PC-9 (cell line): ENCODE results near the gene DTNBP1. TPM values are rescaled to one million over a fixed set of nuclear protein-coding genes. Genes with fewer than 3 reads are reported as not detected.

Source experiments
- BruUV-seq: library from RNA; stranded (reverse); fragments of 400-500 nt; replicated peaks from 2 replicates; lab custom pipeline; 2021; lab: Mats Ljungman, UMichigan
- CTCF ChIA-PET: fragments of 300-600 bp; sonication (Branson Sonifier 250); formaldehyde crosslinking; loops from one replicate; lab custom pipeline; 2022; ENCODE audit warnings: antibody characterized with exemption; lab: Charles Lee
- POLR2A ChIA-PET: fragments of 300-600 bp; sonication (Branson Sonifier 250); formaldehyde crosslinking; loops from one replicate; lab custom pipeline; 2022; ENCODE audit warnings: antibody characterized with exemption; ENCODE audit not compliant: unreplicated experiment; lab: Charles Lee
- DNase-seq, 2 experiments: peaks; one replicate each; pipeline versions ENCODE4 v3.0.0 to v3.0.0-alpha.2; 2015 to 2022; ENCODE audit warnings: mixed read lengths in 1 of 2
- H2AFZ ChIP-seq: fragments of 200-600 bp; sonication (generic); 2 replicates; pipeline ENCODE4 v1.8.1; 2017; ENCODE audit warnings: antibody characterized with exemption
- H3F3A ChIP-seq: fragments of 200-600 bp; sonication (generic); 2 replicates; pipeline ENCODE4 v1.8.1; 2017; ENCODE audit warnings: antibody characterized with exemption, mild to moderate bottlenecking, low read depth; ENCODE audit not compliant: insufficient read depth
- H3K27ac ChIP-seq: fragments of 200-600 bp; sonication (generic); 2 replicates; pipeline ENCODE4 v1.6.1; 2016; ENCODE audit warnings: mixed run types
- H3K27me3 ChIP-seq: fragments of 200-600 bp; sonication (generic); 2 replicates; pipeline ENCODE4 v1.6.1; 2016; ENCODE audit warnings: low read depth, mixed run types; ENCODE audit not compliant: insufficient read depth
- H3K36me3 ChIP-seq: fragments of 200-600 bp; sonication (generic); 2 replicates; pipeline ENCODE4 v1.6.1; 2016; ENCODE audit warnings: low read depth, mixed run types
- H3K4me1 ChIP-seq: fragments of 200-600 bp; sonication (generic); replicated peaks from 2 replicates; pipeline ENCODE4 v1.6.1; 2016; ENCODE audit warnings: mixed run types; ENCODE audit not compliant: insufficient read depth
- H3K4me2 ChIP-seq: fragments of 200-600 bp; sonication (generic); 2 replicates; pipeline ENCODE4 v1.6.1; 2017; ENCODE audit warnings: mixed run types
- H3K4me3 ChIP-seq: fragments of 200-600 bp; sonication (generic); 2 replicates; pipeline ENCODE4 v1.6.1; 2016; ENCODE audit warnings: mixed run types
- H3K79me2 ChIP-seq: fragments of 200-600 bp; sonication (generic); 2 replicates; pipeline ENCODE4 v1.6.1; 2017; ENCODE audit warnings: low read depth, mixed run types
- H3K9me2 ChIP-seq: fragments of 200-600 bp; sonication (generic); 2 replicates; pipeline ENCODE4 v1.8.1; 2017; ENCODE audit warnings: mild to moderate bottlenecking; ENCODE audit not compliant: insufficient read depth
- H3K9me3 ChIP-seq: fragments of 200-600 bp; sonication (generic); 2 replicates; pipeline ENCODE4 v1.8.1; 2016; ENCODE audit warnings: low read depth; ENCODE audit not compliant: insufficient read depth
- H4K20me1 ChIP-seq: fragments of 200-600 bp; sonication (generic); 2 replicates; pipeline ENCODE4 v1.8.1; 2017; ENCODE audit not compliant: insufficient read depth
- EZH2 ChIP-seq: fragments of 200-600 bp; sonication (generic); IDR thresholded peaks from 2 replicates; pipeline ENCODE4 v1.8.0; 2017; ENCODE audit warnings: antibody characterized with exemption, low read depth
- intact Hi-C: fragments of 100-400 bp; cut with micrococcal nuclease; formaldehyde crosslinking; loops from one replicate; pipeline ENCODE4 v1.10.0; 2022; ENCODE audit not compliant: unreplicated experiment
- total RNA-seq: library from RNA; stranded (reverse); gene quantifications from 2 replicates; pipeline ENCODE4 v1.2.3, GENCODE V29; 2021
- TF ChIP-seq, protein P1 (sequence below): fragments of 200-600 bp; sonication (generic); conservative IDR thresholded peaks from 2 replicates; pipeline ENCODE4 v1.6.1; 2017; ENCODE audit warnings: mixed run types, antibody characterized with exemption, mild to moderate bottlenecking, moderate library complexity

Gene DTNBP1
- total RNA-seq, 1 experiment from 2014 or later: 9.1 TPM

GRCh38 chr6:15508441-15508871 lies 154.4 kb downstream of the DTNBP1 start:
- Histone ChIP-seq H3K9me3 (no peaks in the 10 kb centered on the region), H3K9me2 (no peaks in the 10 kb centered on the region), H3K36me3 (no peaks in the 10 kb centered on the region; the same call in 1 of the 2 replicates), H3K79me2 (no peaks in the 10 kb centered on the region), H3K4me1 (no peaks in the 10 kb centered on the region), H4K20me1 (peaks cover 6% of the 10 kb centered on the region), H3K4me3 (no peak overlapping the region), H2AFZ (no peak overlapping the region), H3K27ac (no peak overlapping the region), H3K4me2 (no peak overlapping the region), H3K27me3 (no peaks in the 10 kb centered on the region), H3F3A (no peaks in the 10 kb centered on the region)
- ChIA-PET POLR2A (no interaction called here), CTCF (no interaction called here)
- BruUV-seq: no TSS peak
- DNase-seq: no peak
- TF ChIP-seq, protein P1, sequence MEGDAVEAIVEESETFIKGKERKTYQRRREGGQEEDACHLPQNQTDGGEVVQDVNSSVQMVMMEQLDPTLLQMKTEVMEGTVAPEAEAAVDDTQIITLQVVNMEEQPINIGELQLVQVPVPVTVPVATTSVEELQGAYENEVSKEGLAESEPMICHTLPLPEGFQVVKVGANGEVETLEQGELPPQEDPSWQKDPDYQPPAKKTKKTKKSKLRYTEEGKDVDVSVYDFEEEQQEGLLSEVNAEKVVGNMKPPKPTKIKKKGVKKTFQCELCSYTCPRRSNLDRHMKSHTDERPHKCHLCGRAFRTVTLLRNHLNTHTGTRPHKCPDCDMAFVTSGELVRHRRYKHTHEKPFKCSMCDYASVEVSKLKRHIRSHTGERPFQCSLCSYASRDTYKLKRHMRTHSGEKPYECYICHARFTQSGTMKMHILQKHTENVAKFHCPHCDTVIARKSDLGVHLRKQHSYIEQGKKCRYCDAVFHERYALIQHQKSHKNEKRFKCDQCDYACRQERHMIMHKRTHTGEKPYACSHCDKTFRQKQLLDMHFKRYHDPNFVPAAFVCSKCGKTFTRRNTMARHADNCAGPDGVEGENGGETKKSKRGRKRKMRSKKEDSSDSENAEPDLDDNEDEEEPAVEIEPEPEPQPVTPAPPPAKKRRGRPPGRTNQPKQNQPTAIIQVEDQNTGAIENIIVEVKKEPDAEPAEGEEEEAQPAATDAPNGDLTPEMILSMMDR: no peak
- TF ChIP-seq EZH2: no peak
- intact Hi-C loops: no loop called here

GRCh38 chr6:15507746-15508145 lies 155.1 kb downstream of the DTNBP1 start:
- Histone ChIP-seq H3K36me3 (no peaks in the 10 kb centered on the region; the same call in 1 of the 2 replicates), H3K27ac (no peak overlapping the region), H3K79me2 (no peaks in the 10 kb centered on the region), H3K27me3 (no peaks in the 10 kb centered on the region), H3K4me3 (no peak overlapping the region), H3K9me3 (no peaks in the 10 kb centered on the region), H3F3A (no peaks in the 10 kb centered on the region), H3K9me2 (no peaks in the 10 kb centered on the region), H4K20me1 (peaks cover 6% of the 10 kb centered on the region), H3K4me2 (no peak overlapping the region), H3K4me1 (no peaks in the 10 kb centered on the region), H2AFZ (no peak overlapping the region)
- DNase-seq: no peak
- CTCF ChIA-PET: no interaction called here
- BruUV-seq: no TSS peak
- POLR2A ChIA-PET: no interaction called here
- intact Hi-C loops: no loop called here
- TF ChIP-seq EZH2: no peak
- TF ChIP-seq, protein P1: no peak

GRCh38 chr6:15507221-15507620 lies 155.6 kb downstream of the DTNBP1 start:
- no TSS peak for BruUV-seq
- no peak overlapping the region for H3K4me2 ChIP-seq
- H2AFZ ChIP-seq: no peak overlapping the region
- CTCF ChIA-PET: no interaction called here
- no peaks in the 10 kb centered on the region for H3K27me3 ChIP-seq
- H3F3A ChIP-seq: no peaks in the 10 kb centered on the region
- POLR2A ChIA-PET: no interaction called here
- H3K79me2 ChIP-seq: no peaks in the 10 kb centered on the region
- no peaks in the 10 kb centered on the region for H3K4me1 ChIP-seq
- no peaks in the 10 kb centered on the region; the same call in 1 of the 2 replicates for H3K36me3 ChIP-seq
- peaks cover 6% of the 10 kb centered on the region for H4K20me1 ChIP-seq
- no peak overlapping the region for H3K4me3 ChIP-seq
- H3K27ac ChIP-seq: no peak overlapping the region
- no peaks in the 10 kb centered on the region for H3K9me2 ChIP-seq
- no peak for DNase-seq
- H3K9me3 ChIP-seq: no peaks in the 10 kb centered on the region
- intact Hi-C loops: no loop called here
- TF ChIP-seq, protein P1: no peak
- TF ChIP-seq EZH2: no peak
